ENCODE results near the gene ZNF655.
"Not testable (repeated sequence)": the region's sequence is repeated elsewhere in the genome, so short reads cannot be mapped to it uniquely, and the experiment has no call there.

Gene ZNF655

DNA sequence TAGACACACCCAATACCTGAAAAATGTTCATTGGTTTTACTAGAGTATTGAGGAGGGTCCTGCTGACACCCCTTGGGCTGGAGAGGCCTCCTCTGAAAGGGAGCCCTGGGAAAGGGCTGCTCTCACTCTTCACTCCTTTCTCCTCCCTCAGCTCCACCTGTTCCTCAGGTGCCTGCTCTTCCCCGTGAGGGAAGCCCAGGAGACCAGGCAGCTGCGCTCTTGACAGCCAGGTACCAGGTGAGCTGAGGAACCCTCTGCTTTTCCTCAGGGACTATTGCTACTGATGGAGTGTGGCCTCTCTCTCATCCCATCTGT, 3.3 kb downstream of the ZNF655 start:
- DNase-seq = no peak

DNA sequence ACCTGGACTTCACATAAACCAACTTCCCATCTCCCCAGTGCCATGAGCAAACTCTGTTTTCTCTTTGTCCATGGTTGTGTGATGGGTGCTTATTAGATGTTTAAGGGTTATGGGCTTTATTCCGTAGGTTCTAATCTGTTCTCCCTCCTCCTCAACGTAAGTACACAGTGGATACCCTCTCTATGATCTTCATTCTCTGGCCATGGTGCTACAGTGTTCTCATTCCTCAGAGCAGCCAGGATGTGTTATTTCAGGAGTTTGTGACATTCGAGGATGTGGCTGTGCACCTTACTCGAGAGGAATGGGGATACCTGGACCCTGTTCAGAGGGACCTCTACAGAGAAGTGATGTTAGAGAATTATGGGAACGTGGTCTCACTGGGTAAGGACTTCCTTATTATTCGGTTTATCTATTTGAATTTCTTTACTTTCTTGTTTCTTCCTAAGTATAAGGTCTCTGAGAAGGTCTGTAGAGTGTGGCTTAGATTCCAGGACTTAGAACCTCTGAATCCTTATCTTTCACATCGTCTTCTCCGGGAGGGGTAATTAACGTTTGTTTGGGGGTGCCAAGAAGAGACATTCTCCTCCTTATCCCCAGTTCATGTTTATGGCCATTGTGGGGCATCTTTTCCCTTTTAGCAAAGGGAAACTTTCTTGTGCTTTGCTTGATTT, 3.8 kb downstream of the ZNF655 start:
- no peak for DNase-seq

DNA sequence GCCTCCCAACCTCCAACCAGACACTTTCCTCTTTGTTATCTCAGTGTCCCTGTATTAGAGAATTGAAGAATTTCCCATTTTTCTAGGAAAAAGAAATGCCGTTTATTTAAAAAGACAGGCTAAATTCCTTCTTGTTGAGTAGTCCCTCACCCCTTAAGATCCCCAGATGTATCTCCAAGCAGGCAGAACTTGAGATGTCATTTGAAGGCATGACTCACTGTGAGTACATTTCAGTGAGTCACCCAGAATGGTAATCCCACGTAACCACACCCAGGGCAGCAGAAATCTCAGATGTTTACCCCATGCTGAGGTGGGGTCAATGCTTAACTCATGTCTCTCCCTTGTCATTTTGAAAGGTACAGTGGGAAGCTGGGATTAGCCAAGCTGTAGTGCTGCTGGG, 4.4 kb downstream of the ZNF655 start:
- no peak for DNase-seq

DNA sequence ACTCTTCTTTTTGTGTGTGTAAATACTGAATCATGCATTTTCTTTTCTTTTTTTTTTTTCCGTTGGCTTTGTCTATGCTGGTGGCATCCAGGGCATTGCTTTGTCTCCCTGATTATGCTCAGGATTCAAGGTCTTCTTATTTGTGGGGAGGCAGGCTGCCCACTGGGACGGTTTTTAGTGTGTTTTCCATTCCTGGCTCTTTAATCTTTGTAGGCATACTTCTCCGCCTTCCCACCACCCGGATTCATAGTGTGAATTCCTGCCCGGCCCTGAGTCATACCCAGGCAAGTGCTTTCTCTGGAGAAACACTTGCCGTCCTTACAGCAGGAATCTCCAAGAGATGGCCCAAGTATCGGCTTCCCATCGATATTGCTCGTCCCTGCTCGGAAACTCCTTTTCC, 5.2 kb downstream of the ZNF655 start:
- no peak for DNase-seq

DNA sequence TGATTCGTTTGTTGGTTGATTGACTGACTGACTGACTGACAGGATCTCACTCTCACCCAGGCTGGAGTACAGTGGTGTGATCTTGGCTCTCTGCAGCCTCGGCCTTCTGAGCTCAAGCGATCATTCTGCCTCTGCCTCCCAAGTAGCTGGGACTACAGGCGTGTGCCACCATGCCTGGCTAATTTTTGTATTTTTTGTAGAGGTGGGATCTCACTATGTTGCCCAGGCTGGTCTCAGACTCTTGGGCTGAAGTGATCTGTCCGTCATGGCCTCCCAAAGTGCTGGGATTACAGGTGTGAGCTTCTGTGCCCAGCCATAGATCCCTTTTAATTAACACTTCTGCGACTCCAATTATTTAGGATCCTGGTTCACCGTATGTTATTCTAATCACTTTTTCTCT, 10.3 kb downstream of the ZNF655 start:
- not testable (repeated sequence) for DNase-seq

DNA sequence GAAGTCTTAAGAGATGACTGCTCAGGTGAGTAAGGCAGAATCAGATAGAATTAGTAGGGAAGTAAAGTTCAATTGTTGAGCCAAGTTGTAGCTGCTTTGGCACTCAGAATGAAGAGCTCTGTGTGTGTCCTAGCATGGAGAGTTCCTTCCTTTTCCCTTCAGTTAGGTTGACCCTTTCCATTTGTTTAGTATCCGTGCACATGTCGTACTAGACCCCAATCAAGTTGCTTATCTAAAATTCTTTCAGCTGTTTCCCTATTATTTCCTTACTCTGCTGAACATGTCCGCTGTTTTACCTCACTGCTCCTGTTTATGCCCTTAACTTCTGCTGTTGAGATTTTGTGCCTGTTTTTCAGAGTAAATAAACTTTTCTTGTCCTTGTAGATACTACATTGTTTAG, 13.3 kb downstream of the ZNF655 start:
- no peak for DNase-seq

DNA sequence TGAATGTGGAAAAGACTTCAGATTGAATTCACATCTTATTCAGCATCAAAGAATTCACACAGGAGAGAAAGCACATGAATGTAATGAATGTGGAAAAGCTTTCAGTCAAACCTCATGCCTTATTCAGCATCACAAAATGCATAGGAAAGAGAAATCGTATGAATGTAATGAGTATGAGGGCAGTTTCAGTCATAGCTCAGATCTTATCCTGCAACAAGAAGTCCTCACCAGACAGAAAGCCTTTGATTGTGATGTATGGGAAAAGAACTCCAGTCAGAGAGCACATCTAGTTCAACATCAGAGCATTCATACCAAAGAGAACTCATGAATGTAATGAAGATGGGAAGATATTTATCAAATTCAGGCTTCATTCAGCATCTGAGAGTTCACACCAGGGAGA, 14.8 kb downstream of the ZNF655 start:
- no peak for DNase-seq

DNA sequence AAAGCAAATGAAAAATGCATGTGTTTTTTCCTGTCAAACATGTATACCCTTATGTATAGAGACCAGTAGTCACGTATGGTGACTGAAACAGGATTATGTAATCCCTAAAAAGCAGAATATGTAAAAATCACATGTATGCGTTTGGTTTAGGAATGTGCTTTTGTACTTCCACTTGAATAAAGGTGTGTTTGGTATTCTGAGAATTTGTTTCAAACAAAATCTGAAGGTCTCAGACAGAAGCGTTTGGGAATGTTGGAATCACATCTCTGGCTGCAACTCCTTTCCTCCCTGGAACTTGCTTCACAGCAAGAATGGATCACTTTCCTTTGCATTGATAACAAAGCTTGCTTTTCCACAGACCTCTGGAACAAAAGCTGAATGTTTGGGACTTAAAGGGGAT, 17.8 kb downstream of the ZNF655 start:
- DNase-seq = no peak

DNA sequence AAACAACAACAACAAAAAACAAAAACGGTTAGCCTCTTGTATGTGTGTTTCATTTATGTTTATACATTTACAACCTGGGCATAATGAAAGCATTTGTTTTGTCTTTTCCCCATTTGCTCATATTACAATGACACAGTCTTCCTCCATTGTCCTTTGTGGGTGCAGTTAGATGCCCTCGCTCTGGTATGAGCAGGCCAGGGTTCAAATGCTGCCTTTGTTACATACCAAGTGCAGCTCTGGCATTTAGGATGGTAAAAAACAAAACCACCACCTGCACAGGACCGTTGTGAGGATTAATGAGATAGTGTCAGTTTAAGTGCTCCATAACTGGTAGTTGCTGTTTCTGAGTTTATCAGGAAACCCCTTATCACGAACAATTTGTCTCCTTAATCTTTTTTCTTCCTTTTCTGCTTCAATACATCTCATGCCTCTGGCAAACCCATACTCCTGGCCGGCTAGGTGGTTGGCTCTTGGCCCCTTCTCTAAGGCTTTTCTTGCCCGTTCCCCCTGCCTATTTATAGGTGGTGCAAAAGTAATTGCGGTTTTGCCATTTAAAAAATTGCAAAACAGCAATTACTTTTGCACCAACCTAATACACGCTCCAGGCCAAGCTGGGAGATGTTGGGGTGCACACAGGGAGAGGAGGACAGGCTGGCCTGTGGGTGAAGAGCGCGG, 21.0 kb downstream of the ZNF655 start:
- DNase-seq = no peak

DNA sequence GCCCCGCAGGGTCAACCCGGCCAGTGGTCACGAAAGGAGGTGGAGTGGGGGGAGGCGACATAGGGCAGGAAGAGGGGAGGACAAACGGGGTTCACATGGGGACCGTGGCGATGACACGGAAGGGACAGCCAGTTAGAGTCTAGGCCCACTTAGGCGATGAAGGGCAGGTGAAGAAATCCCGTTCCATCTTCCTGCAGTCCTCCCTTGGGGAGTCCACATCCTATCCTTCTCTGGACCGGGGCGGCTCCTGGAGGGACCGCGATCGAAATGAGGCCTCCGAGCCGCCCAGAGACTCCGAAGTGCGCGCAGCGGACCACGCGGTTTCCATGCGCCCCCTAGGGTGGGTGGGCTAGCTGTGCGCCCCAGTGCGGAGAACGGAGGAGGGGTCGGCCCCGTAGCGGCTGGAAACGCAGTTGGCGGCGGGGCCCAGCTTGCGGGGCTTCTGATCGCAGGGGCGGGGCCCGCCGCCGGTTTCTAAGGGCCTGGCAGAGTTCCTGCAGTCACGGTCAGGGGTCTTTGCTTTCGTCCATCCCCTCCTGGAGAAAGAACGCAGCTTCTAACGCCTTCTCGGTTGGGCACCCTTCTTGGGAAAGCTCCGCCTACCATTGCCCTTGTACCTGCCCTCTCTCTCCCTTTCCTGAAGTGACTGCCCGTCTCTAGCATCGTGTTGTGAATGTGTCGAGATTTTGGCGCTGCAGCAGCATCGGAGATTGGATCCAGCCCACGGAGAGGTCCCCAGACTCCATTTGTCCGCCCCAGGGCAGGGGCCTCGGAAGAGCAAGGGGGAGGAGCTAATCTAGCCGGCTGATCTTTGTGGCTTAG, 21.7 kb downstream of the ZNF655 start:
- no peak for DNase-seq

DNA sequence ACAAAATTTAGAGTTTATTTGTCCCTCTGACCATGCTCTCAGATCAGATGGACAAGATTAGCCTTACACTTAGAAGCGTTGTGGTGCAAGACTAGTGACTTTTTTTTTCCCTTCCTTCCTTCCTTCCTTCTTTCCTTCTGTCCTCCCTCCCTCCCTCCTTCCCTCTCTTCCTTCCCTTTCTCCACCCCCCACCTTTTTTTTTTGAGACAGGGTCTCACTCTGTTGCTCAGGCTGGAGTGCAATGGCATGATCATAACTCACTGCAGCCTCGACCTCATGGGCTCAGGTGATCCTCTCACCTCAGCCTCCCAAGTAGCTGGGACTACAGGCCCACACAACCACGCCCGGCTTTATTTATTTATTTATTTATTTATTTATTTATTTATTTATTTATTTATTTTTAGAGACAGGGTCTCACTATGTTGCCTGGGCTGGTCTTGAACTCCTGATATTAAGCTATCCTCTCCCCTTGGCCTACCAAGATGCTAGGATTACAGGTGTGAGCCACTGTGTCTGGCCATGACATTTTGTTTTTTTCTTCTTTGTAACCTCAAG, 22.4 kb downstream of the ZNF655 start:
- not testable (repeated sequence) for DNase-seq

DNA sequence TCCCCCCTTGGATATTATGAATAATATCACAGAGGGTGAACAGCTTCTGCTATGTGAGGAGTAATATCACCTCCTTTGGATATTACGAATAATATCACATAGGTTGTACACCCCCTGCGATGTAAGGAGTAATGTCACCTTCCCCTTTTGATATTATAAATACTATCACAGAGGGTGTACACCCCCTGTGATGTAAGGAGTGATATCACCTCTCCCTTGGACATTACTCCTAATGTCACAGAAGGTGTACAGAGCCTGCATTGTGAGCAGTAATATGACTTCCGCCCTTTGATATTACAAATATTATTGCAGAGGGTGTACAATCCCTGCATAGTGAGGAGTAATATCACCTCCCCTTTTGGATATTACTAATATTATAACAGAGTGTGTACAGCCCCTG, 30.4 kb downstream of the ZNF655 start:
- no peak for DNase-seq

DNA sequence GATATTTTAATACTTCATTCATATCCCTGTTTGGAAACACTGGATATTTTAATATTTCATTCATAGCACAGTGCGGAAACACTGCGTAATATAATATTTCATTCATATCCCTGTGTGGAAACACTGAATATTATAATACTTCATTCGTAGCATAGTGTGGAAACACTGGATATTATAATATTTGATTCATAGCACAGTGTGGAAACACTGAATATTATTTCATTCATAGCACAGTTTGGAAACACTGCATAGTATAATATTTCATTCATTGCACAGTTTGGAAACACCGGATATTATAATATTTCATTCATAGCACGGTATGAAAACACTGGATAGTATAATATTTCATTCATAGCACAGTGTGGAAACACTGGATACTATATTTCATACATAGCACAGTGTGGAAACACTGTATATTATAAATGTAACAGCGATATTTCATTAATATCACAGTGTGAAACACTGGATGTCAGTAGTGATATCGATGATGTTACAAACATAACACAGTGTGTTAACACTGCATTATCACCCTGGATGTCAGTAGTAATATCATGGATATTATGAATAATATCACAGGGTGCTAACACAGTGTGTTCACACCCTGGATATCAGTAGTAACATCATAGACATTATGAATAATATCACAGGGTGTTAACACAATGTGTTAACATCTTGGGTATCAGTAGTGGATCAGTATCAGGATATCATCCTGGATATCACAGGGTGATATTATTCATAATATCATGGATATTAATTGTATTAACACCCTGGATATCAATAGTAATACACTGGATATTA, 36.7 kb downstream of the ZNF655 start:
- DNase-seq = no peak

DNA sequence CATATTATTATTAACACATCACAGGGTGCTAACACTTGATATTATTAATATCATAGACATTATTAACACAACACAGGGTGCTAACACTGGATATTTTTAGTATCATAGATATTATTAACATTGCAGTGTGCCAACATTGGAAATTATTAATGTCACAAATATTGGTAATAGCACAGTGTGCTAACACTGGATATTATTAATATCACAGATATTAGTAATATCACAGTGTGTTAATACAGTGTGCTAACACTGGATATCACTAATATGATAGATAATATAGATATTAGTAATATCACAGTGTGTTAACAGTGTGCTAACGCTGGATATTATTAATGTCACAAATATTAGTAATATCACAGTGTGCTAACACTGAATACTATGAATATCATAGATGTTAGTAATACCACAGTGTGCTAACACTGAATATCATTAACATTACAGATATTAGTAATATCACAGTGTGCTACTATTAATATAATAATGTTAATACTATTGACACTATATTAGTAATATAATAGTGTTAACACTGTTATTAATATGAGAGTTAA, 38.0 kb downstream of the ZNF655 start:
- no peak for DNase-seq

DNA sequence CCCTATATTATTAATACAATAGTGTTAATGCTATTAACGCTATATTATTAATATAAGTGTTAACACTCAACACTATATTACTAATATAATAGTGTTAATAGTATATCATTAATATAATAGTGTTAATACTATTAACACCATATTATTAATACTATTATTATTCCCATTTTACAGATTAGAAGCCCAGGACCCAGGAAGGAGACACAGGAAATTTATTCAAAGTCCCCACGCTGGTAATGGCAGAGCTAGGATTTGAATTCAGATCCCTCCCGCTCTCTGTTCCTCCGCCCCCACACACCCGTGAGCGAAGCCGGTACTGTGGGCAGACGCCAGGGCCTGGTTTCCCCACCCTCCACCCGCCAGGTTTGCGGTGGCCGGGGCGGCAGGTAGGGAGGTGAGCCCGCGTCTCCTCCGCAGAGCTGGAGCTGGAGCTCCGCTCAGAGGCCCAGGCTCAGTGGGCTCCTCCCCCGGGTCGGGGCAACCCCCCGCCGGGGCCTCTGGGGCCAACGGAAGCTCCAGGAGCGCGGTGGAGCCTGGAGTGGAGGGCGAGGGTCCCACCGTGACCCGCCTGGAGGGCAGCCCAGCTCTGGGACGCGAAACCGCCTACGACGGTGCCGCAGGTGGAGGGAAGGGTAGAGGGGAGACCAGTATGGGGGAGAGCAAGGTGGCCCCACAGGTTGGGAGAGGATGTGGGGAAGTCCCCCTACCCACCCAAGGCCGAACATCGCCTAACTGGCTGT, 39.5 kb downstream of the ZNF655 start, which contains the start of gene TMEM225B:
Gene TMEM225B, plus strand, starts transcription at position 506 of the 740 bp plus-strand sequence. CDS start 6,122 bp downstream, outside the sequence.
- DNase-seq = no peak

DNA sequence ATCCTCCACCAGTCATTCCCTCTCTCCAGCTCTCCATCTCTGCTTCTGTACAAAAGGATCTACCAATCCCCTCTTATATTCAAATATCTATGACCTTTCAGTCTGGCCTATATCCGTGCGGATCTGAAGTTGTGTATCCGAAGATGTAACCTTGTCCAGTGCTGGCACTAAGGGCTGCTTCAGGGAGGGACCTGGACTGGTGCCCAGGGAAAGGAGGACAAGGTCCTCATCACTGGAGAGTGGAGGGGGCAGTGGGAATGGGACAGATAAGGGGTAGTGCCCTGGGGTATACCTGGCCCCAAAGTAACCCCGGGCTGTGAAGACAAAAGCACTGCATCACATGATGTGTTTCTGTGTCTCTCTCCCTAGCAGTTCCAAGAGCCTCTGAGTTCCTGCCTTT, 41.4 kb downstream of the ZNF655 start:
- no peak for DNase-seq

DNA sequence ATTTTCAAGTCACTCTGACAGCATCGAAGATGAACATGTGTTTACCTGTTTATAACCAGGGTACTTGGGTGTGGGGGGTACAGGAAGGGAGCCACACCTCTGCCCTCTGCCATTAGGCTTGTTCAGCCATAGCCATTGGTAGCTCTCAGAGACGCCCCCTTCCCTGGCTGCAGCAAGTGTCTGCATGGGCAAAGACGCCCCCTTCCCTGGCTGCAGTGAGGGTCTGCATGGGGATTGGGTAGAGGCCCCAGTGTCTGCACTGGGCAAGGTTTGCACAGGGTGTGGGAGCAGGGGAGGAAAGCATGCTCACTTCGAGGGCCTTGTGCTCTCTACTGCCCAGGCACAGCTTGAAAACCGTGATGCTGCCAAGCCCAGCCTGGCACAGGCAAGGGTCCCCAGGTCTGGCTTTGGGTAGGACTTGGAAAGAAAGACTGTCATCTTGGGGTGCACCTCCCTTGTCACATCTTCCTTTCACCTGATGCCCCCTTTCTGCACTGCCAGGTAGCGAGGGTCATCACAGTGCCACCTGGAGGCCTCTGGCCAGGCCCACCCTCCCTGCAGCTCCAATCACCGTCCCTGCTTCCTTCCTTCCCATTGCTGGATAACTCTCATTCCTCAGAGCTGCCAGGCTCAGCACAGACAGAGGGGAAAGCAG, 43.3 kb downstream of the ZNF655 start:
- DNase-seq = no peak

DNA sequence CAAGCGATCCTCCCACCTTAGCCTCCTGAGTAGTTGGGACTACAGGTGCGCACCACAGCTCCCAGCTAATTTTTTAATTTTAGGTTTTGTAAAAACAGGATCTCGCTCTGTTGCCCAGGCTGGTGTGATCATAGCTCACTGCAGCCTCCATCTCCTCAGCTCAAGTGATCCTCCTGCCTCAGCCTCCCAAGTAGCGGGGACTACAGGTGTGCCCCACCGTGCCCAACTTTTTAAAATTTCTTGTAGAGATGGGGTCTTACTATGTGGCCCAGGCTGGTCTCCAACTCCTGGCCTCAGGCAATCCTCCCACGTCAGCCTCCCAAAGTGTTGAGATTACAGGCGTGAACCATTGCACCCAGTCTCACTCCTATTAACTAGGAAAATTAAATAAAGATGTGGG, 47.1 kb downstream of the ZNF655 start:
- DNase-seq = no peak

DNA sequence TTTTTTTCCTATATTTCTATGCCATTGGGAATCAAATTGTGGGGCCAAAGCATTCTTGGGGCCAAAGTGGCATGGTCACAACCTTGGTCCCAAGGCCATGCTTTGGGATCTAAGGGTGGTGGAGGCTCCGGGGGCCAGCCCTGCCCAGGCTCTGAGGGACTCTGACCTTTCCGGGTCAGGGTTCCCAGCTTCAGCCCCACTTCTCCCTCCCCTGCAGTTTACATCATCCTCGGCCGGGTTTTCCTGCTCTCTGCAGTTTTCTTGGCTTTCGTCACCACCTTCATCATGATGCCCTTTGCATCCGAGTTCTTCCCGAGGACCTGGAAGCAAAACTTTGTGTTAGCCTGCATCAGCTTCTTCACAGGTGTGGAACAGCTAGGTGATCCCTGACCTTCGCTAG, 48.1 kb downstream of the ZNF655 start:
- DNase-seq = no peak

DNA sequence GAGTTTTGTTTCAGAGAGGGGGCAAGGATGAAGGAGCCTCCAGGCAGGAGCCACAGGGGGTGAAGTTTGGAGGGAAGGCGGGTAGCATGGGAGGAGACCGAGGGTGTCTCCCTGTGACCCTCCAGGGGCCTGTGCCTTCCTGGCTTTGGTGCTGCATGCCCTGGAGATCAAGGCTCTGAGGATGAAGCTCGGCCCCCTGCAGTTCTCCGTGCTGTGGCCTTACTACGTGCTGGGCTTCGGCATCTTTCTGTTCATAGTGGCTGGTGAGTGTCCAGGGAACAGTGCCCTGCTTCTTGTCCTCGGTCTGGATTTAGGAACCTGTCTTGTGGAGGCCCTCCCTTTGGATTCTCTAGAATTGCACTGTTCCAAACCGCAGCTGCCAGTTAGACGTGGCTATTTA, 49.1 kb downstream of the ZNF655 start:
- DNase-seq = no peak

DNA sequence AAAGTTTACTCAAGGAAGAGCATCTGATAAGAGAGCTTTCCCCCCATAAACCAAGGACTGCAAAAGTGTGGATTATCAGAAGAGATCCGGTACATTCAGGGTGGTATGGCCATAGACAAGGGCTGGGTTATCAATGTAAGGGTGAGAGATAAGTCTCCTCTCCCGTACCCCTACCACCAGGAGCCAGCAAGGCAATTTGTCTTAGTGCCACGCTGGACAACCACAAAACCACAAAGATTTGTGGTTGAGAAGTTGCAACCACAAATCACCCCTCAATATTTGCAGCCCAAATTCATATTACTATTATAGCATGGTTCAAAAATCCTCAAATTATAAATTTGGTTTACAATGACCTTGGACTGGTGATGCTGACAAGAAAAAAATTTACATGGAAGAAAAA, 56.1 kb downstream of the ZNF655 start:
- no peak for DNase-seq
